Smooth muscle cell of the umbilical artery (primary cell): ENCODE results near the gene SPTSSB. TPM values are rescaled to one million over a fixed set of nuclear protein-coding genes. Genes with fewer than 3 reads are reported as not detected.

Source experiments
- total RNA-seq: library from RNA; depleted of rRNA; stranded (reverse); fragments of >200 nt; gene quantifications from 2 replicates; pipeline ENCODE4 v1.2.3, GENCODE V29; 2014

SPTSSB gene
- not detected in 2 replicates for total RNA-seq

GRCh38 chr3:161371441-161372320 is at the start of gene SPTSSB:
TSS of gene SPTSSB (minus strand) at chr3:161371517. CDS start at chr3:161346323, 25,194 bp downstream.

Other genes starting within 250 kb of the SPTSSB start
- 90.9 and 97.0 TPM in 2 replicates for gene NMD3, start 150.2 kb downstream of the SPTSSB start, total RNA-seq
- gene OTOL1, start 125.3 kb upstream of the SPTSSB start, total RNA-seq, result not detected in 2 replicates